HFF-Myc (cell line): Measurements from ENCODE around the gene CARMIL1.

ENCODE experiments used
- DNase-seq: peaks from one replicate; pipeline ENCODE4 v3.0.0-alpha.2; 2011; ENCODE audit warnings: low read depth; ENCODE audit errors: extremely low read depth
- H3K4me3 ChIP-seq: replicated peaks from 2 replicates; pipeline ENCODE4 v1.5.1; 2011; ENCODE audit warnings: low read depth, mild to moderate bottlenecking, control low read depth, low read length
- CTCF ChIP-seq: IDR thresholded peaks from 2 replicates; pipeline ENCODE4 v1.5.1; 2012; ENCODE audit warnings: mild to moderate bottlenecking, low read depth, low read length, control low read depth; ENCODE audit errors: missing control alignments

CARMIL1 gene

GRCh38 chr6:25366903-25367545 lies 87.8 kb downstream of the CARMIL1 start:
- no peak for TF ChIP-seq CTCF
- H3K4me3 ChIP-seq, result no peak overlapping the region
- no peak for DNase-seq

GRCh38 chr6:25369036-25369432 lies 89.9 kb downstream of the CARMIL1 start:
- DNase-seq, result no peak
- TF ChIP-seq CTCF, result no peak

GRCh38 chr6:25369433-25370177 lies 90.4 kb downstream of the CARMIL1 start:
- no peak for TF ChIP-seq CTCF
- no peak for DNase-seq

More at GRCh38 chr6:25369036-25369432, 89.9 kb downstream of the CARMIL1 start:
- no peak overlapping the region for H3K4me3 ChIP-seq

GRCh38 chr6:25370178-25371036 lies 91.2 kb downstream of the CARMIL1 start:
- H3K4me3 ChIP-seq, result no peak overlapping the region
- DNase-seq, result no peak
- TF ChIP-seq CTCF, result no peak

More at GRCh38 chr6:25369433-25370177, 90.4 kb downstream of the CARMIL1 start:
- no peak overlapping the region for H3K4me3 ChIP-seq

- no peak for TF ChIP-seq CTCF
- no peak overlapping the region for H3K4me3 ChIP-seq
- DNase-seq, result no peak
These were observed 91.8 kb downstream of the CARMIL1 start for GRCh38 chr6:25371037-25371347.

GRCh38 chr6:25375125-25375524 lies 96.0 kb downstream of the CARMIL1 start:
- no peak overlapping the region for H3K4me3 ChIP-seq
- DNase-seq, result no peak
- no peak for TF ChIP-seq CTCF
